ENCODE results near the gene ATXN10. TPM values are rescaled to one million over a fixed set of nuclear protein-coding genes. Genes with fewer than 3 reads are reported as not detected.

The ATXN10 gene
- total RNA-seq, 2 donors from 2014 or later = 74.0 to 97.0 TPM

DNA sequence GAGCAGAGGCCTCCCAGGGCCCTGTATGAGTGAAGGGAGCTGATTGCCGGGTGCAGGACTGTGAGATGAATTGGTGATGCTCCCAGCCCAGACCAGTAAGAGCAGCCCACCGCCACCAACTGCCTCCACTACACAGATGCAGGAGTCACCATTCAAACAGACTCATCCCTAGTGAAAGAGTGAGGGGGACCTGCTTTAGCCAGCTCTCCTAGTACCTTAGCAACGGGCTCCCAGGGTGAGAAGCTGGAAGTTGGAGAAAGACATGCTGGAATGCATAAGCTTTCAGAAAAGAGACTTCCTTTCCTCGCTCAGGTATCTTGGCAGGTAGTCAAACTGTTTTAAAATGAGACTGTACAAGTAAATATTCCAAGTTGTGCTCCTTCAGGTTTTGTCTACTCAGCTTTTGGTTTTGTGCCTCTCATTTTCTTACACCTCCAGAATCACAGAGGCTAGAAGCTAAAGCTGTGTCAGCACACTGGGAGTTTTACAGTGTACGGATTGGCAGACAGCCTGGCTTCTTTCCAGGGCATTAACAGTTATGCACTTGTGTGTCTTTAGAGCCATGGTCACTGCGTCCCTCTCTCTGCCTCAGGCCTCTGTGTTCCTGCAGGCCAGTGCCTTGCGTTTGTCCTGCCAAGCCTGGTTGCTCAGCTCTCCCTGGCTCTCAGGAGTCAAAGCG, 146.2 kb downstream of the ATXN10 start:
- H3K4me3 Mint-ChIP-seq = no peak overlapping the region
- DNase-seq (ENCODE audit: low spot score) (no peak), ATAC-seq (no peak)
- H3K36me3 Mint-ChIP-seq = no peaks in the 10 kb centered on the region
- no peaks in the 10 kb centered on the region for H3K27me3 Mint-ChIP-seq
- H3K9me3 Mint-ChIP-seq = no peaks in the 10 kb centered on the region
- no peaks in the 10 kb centered on the region for H3K4me1 Mint-ChIP-seq (ENCODE audit: low read depth in 2 of 2)
- H3K27ac Mint-ChIP-seq = no peak overlapping the region

- H3K27ac Mint-ChIP-seq = no peak overlapping the region
- ATAC-seq (no peak), DNase-seq (ENCODE audit: low spot score) (no peak)
- H3K4me1 Mint-ChIP-seq (ENCODE audit: low read depth in 2 of 2) = no peaks in the 10 kb centered on the region
- no peaks in the 10 kb centered on the region for H3K36me3 Mint-ChIP-seq
- H3K27me3 Mint-ChIP-seq = no peaks in the 10 kb centered on the region
- H3K4me3 Mint-ChIP-seq = no peak overlapping the region
- H3K9me3 Mint-ChIP-seq = no peaks in the 10 kb centered on the region
These were observed 146.9 kb downstream of the ATXN10 start for GRCh38 chr22:45818424-45819085.

DNA sequence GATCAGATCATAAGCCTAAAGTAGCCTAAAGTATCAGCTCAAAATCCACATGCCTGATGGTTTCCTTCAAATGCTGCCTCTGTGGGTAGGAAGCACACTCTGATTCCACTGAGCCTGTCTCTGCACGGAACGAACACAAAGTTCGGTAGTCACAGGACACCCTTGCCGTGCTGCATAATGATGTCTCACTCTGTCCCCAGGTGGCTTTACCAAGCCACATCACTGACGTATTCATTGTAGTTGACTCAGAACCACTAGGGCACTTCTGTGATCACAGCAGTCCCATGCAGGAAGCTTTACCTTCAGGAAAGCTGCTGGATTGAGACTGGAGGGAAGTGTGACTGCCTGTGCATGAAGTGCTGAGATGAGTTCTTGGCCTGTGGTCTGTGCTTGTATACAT, 147.7 kb downstream of the ATXN10 start:
- Mint-ChIP-seq H3K9me3 (no peaks in the 10 kb centered on the region), H3K4me3 (no peak overlapping the region), H3K4me1 (ENCODE audit: low read depth in 2 of 2) (no peaks in the 10 kb centered on the region), H3K36me3 (no peaks in the 10 kb centered on the region), H3K27me3 (no peaks in the 10 kb centered on the region), H3K27ac (no peak overlapping the region)
- ATAC-seq = no peak
- DNase-seq (ENCODE audit: low spot score) = no peak

DNA sequence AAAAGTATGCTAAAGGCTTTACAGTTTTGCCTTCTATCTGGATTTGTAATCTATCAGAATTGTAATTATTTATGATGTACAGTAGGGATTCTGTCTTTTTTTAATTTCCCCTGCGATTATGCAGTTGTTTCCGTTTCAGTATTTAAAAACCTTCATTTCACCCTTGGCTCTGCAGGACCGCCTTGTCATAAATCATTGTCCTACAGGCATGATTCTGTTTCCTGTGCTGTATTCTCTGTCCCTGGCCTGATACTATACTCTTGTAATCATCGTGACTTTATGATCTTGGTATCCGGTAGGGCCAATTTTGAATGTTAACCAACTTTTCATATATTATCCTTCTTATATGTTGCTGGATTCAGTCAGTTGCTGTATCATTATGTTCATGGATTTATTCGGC, 151.7 kb downstream of the ATXN10 start:
- Mint-ChIP-seq H3K36me3 (peaks cover 14% of the 10 kb centered on the region), H3K4me1 (ENCODE audit: low read depth in 2 of 2) (no peaks in the 10 kb centered on the region), H3K27me3 (no peaks in the 10 kb centered on the region), H3K9me3 (no peaks in the 10 kb centered on the region), H3K4me3 (no peak overlapping the region), H3K27ac (no peak overlapping the region)
- ATAC-seq (no peak), DNase-seq (ENCODE audit: low spot score) (no peak)

DNA sequence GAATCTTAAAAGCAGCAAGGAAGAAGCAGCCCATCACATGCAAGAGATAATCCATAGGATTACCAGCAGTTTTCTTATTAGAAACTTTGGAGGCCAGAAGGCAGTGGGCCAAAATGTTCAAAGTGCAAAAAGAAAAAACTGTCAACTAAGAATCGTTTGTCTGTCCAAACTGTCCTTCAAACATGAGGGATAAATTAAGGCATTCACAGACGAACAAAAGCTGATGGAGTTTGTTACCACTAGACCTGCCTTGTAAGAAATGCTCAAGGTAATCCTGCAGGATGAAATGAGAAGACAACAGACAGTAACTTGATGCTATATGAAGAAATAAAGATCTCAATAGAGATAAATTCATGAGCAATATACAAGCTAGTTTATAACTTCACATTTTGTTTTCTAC, 154.9 kb downstream of the ATXN10 start:
- no peak for DNase-seq (ENCODE audit: low spot score)
- peaks cover 17% of the 10 kb centered on the region for H3K36me3 Mint-ChIP-seq
- H3K4me3 Mint-ChIP-seq = no peak overlapping the region
- H3K4me1 Mint-ChIP-seq (ENCODE audit: low read depth in 2 of 2) = no peaks in the 10 kb centered on the region
- ATAC-seq = no peak
- H3K27ac Mint-ChIP-seq = no peak overlapping the region
- no peaks in the 10 kb centered on the region for H3K9me3 Mint-ChIP-seq
- H3K27me3 Mint-ChIP-seq = no peaks in the 10 kb centered on the region

DNA sequence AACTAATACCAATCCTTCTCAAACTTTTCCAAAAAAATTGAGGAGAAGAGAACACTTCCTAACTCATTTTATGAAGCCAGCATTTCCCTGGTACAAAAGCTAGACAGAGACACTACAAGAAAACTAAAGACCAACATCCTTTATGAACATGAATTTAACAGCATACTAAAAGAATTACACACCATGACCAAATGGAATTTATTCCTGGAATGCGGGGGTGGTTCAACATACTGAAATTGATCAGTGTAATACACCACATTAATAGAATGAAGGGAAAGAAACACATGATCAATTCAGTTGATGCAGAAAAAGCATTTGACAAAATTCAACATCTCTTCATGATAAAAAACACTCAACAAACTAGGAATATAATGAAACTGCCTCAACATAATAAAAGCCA, 157.2 kb downstream of the ATXN10 start:
- H3K36me3 Mint-ChIP-seq = peaks cover 17% of the 10 kb centered on the region
- H3K4me1 Mint-ChIP-seq (ENCODE audit: low read depth in 2 of 2) = no peaks in the 10 kb centered on the region
- no peak overlapping the region for H3K27ac Mint-ChIP-seq
- ATAC-seq (no peak), DNase-seq (ENCODE audit: low spot score) (no peak)
- H3K27me3 Mint-ChIP-seq = no peaks in the 10 kb centered on the region
- no peak overlapping the region for H3K4me3 Mint-ChIP-seq
- no peaks in the 10 kb centered on the region for H3K9me3 Mint-ChIP-seq

DNA sequence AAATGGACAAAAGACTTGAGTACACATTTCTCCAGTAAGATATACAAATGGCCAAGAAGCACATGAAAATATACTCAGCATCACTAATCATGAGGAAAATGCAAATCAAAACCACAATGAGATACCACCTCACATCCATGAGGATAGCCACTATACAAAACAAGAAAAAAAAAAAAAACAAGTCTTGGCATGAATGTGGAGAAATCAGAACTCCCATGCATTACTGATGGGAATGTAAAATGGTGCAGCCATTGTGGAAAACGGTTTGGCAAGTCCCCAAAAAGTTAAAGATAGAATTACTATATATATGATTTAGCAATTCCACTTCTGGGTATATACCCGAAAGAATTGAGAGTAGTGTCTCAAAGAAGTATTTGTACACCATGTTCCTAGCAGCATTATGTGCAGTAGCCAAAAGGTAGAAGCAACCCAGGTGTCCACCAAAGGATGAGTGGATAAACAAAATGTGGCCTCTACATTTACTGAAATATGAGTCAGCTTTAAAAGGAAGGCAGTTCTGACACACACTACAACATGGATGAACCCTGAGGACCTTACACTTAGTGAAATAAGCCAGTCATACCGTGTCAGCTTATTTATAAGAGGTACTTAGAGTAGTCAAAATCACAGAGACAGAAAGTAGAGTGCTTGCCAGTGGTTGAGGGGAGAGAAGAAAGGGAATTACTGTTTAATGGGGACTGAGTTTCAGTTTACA, 159.1 kb downstream of the ATXN10 start:
- ATAC-seq = no peak
- H3K4me1 Mint-ChIP-seq (ENCODE audit: low read depth in 2 of 2) = no peaks in the 10 kb centered on the region
- DNase-seq (ENCODE audit: low spot score) = no peak
- no peak overlapping the region for H3K27ac Mint-ChIP-seq
- no peak overlapping the region for H3K4me3 Mint-ChIP-seq
- H3K9me3 Mint-ChIP-seq = no peaks in the 10 kb centered on the region
- no peaks in the 10 kb centered on the region for H3K27me3 Mint-ChIP-seq
- H3K36me3 Mint-ChIP-seq = peaks cover 17% of the 10 kb centered on the region

DNA sequence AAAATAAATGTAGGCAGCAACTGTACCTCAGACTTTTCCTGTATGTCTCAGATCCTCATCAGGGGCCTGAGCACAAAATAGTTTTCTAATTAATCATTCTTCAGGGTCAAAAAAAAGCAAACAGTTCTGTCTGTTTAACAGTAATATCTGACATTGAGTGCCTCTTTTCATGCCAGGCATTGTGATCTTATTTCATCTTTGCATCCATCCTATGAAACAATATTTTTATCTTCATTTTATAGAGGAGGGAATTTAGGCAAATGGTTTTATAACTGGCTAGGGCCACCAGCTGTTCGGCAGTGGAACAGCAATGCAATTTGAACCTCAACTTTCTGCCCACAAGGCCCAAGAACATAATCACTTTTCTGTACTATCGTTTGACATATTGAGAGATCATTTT, 159.8 kb downstream of the ATXN10 start:
- Mint-ChIP-seq H3K4me3 (no peak overlapping the region), H3K4me1 (ENCODE audit: low read depth in 2 of 2) (peaks cover 0 to 3% of the 10 kb centered on the region in 2 donors), H3K36me3 (peaks cover 10% of the 10 kb centered on the region), H3K9me3 (no peaks in the 10 kb centered on the region), H3K27me3 (no peaks in the 10 kb centered on the region), H3K27ac (no peak overlapping the region)
- ATAC-seq (no peak), DNase-seq (ENCODE audit: low spot score) (no peak)

DNA sequence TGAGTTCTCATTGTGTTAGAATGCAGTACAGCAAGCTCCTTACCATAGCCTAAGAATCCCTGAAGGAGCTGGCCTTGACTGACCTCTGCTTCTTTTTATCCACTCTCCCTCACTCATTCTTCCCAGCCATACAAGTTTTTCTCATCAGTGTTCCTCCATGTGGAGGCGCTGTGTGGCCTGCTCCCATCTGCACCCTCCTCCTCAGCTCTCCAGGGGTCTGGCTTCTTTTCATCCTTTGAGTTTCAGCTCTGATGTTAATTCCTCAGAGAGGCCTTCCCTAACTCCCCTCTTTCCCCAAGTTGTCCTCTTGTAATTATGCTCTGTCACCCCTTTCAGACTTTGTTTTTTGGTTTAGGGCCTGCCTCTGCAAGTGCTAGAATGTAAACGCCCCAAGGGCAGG, 160.5 kb downstream of the ATXN10 start:
- peaks cover 0 to 3% of the 10 kb centered on the region in 2 donors for H3K4me1 Mint-ChIP-seq (ENCODE audit: low read depth in 2 of 2)
- H3K36me3 Mint-ChIP-seq = peaks cover 8% of the 10 kb centered on the region
- H3K9me3 Mint-ChIP-seq = no peaks in the 10 kb centered on the region

DNA sequence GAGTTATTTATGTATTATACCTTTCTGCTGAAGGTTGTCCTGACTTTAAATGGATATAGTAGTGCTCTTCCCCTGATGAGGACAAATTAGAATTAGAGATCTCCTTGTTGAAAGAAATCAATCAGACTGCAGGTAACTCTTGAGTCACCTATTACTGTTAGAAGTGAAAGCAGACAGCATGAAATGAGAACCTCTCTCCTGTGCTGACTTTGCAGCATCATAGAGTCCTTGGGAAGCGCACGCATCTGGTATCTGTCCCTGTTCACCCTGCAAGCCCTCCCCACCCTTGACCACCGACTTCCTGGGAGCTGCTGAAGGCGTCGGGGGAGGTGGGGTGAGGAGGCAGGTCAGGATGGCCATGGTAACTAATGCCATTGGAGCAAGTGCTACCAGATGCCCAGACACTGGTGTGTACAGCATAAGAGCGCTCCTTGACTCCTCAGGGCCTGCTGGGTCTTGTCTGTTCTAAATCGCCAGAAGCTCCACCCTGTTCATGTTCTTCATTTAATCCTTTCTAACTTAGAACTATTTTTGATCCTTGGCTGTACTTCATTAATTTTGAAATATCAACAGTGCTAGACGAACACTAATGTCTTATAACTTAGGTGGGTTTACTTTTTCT, 161.4 kb downstream of the ATXN10 start:
- Mint-ChIP-seq H3K9me3 (no peaks in the 10 kb centered on the region), H3K27ac (no peak overlapping the region), H3K4me1 (ENCODE audit: low read depth in 2 of 2) (peaks cover 0 to 3% of the 10 kb centered on the region in 2 donors), H3K4me3 (no peak overlapping the region), H3K27me3 (no peaks in the 10 kb centered on the region), H3K36me3 (peaks cover 4% of the 10 kb centered on the region)
- DNase-seq (ENCODE audit: low spot score) (no peak), ATAC-seq (no peak)

More for the DNA sequence above, 160.5 kb downstream of the ATXN10 start:
- Mint-ChIP-seq H3K27ac (no peak overlapping the region), H3K4me3 (no peak overlapping the region), H3K27me3 (no peaks in the 10 kb centered on the region)
- DNase-seq (ENCODE audit: low spot score) (no peak), ATAC-seq (no peak)

- Mint-ChIP-seq H3K9me3 (no peaks in the 10 kb centered on the region), H3K27me3 (no peaks in the 10 kb centered on the region), H3K27ac (no peak overlapping the region), H3K36me3 (peaks cover 4% of the 10 kb centered on the region), H3K4me1 (ENCODE audit: low read depth in 2 of 2) (peaks cover 0 to 3% of the 10 kb centered on the region in 2 donors), H3K4me3 (no peak overlapping the region)
- no peak for ATAC-seq
- DNase-seq (ENCODE audit: low spot score) = no peak
These were observed 162.0 kb downstream of the ATXN10 start for GRCh38 chr22:45833613-45834012.

DNA sequence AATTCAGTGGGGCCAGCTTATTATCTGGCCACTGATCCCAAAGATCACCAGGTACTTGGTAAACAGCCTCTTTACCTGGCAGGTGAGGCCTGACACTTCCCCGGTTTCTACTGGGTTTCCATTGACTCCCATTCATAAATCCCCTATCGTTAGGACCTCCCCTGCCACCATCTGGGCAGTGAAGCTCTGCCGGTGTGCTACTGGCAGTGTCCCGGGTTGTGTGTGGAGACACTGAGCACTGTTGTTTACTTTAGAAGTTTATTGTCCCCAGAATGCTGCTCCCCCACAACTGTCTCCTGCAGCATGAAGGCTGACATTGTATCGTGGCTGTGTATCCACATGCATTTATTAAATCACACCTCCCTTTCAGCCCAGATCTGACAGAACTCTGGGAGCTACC, 162.6 kb downstream of the ATXN10 start:
- H3K27me3 Mint-ChIP-seq = no peaks in the 10 kb centered on the region
- H3K36me3 Mint-ChIP-seq = no peaks in the 10 kb centered on the region
- DNase-seq (ENCODE audit: low spot score) (no peak), ATAC-seq (no peak)
- H3K4me3 Mint-ChIP-seq = no peak overlapping the region
- no peaks in the 10 kb centered on the region for H3K9me3 Mint-ChIP-seq
- peaks cover 0 to 3% of the 10 kb centered on the region in 2 donors for H3K4me1 Mint-ChIP-seq (ENCODE audit: low read depth in 2 of 2)
- H3K27ac Mint-ChIP-seq = no peak overlapping the region

DNA sequence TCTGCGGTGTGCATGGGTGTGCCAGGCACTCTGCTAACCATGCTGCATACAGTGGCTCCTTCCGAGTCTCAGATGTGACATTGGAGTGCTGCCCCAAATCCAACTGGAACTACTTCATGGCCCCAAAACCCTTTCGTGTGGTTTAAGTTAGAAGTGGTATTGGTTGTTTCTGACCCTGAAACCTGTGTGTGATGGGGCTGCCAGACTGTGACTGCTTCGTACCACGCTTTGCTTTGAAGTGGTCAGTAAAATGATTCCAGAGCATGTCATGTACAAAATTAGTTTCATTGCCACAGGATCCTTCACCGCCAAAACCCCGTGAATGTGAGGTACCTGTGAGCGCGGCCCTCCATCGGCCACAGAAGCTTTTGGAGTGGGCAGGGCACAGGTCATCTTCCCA, 163.2 kb downstream of the ATXN10 start:
- ATAC-seq = no peak

More for the DNA sequence above, 163.2 kb downstream of the ATXN10 start:
- H3K9me3 Mint-ChIP-seq = no peaks in the 10 kb centered on the region
- H3K27ac Mint-ChIP-seq = no peak overlapping the region
- H3K4me3 Mint-ChIP-seq = no peak overlapping the region
- no peak for DNase-seq (ENCODE audit: low spot score)
- no peaks in the 10 kb centered on the region for H3K36me3 Mint-ChIP-seq
- peaks cover 0 to 3% of the 10 kb centered on the region in 2 donors for H3K4me1 Mint-ChIP-seq (ENCODE audit: low read depth in 2 of 2)
- H3K27me3 Mint-ChIP-seq = no peaks in the 10 kb centered on the region

All from natural killer cell treated with Interleukin-12 subunit alpha and Interleukin-12 subunit beta and Interleukin-15 and Interleukin-18, amount 100 ng/mL, for 72 hours (primary cell).